HG03571 (cell line): ENCODE measurements around the gene P2RY14.

Experiments used
- ATAC-seq: cut with Tn5 transposase; IDR thresholded peaks from one replicate; pipeline ENCODE4 v1.9.1; 2021; ENCODE audit not compliant: unreplicated experiment

P2RY14 gene

GRCh38 chr3:151303751-151304150, 25.4 kb upstream of the P2RY14 start:
- ATAC-seq = no peak

- ATAC-seq = no peak
These were observed 23.4 kb upstream of the P2RY14 start for GRCh38 chr3:151301787-151302186.

GRCh38 chr3:151300539-151300938, 22.2 kb upstream of the P2RY14 start:
- no peak for ATAC-seq

GRCh38 chr3:151299006-151299405, 20.7 kb upstream of the P2RY14 start:
- no peak for ATAC-seq

GRCh38 chr3:151297429-151297828, 19.1 kb upstream of the P2RY14 start:
- no peak for ATAC-seq

- no peak for ATAC-seq
These were observed 17.9 kb upstream of the P2RY14 start for GRCh38 chr3:151296226-151296625.

GRCh38 chr3:151293127-151293526, 14.8 kb upstream of the P2RY14 start:
- ATAC-seq = no peak

GRCh38 chr3:151290673-151291072, 12.3 kb upstream of the P2RY14 start:
- ATAC-seq = no peak

GRCh38 chr3:151289445-151289844, 11.1 kb upstream of the P2RY14 start:
- no peak for ATAC-seq

- ATAC-seq = no peak
These were observed 7.6 kb upstream of the P2RY14 start for GRCh38 chr3:151285940-151286339.

- no peak for ATAC-seq
These were observed 5.6 kb upstream of the P2RY14 start for GRCh38 chr3:151283907-151284461.

GRCh38 chr3:151283387-151283786, 5.0 kb upstream of the P2RY14 start:
- ATAC-seq = no peak

- peak; percentile 69 for ATAC-seq
These were observed 4.6 kb upstream of the P2RY14 start for GRCh38 chr3:151282921-151283320.

- ATAC-seq = no peak
These were observed 3.5 kb upstream of the P2RY14 start for GRCh38 chr3:151281671-151282324.

GRCh38 chr3:151276687-151277042, 1.7 kb downstream of the P2RY14 start:
- ATAC-seq = peak; percentile 64

- peak; percentile 20 for ATAC-seq
These were observed 2.2 kb downstream of the P2RY14 start for GRCh38 chr3:151276038-151276686.

GRCh38 chr3:151275091-151275490, 3.3 kb downstream of the P2RY14 start:
- ATAC-seq = no peak

- ATAC-seq = no peak
These were observed 8.7 kb downstream of the P2RY14 start for GRCh38 chr3:151269631-151270030.

GRCh38 chr3:151268267-151269235, 9.8 kb downstream of the P2RY14 start:
- peak; percentile 64 for ATAC-seq

GRCh38 chr3:151267066-151267465, 11.3 kb downstream of the P2RY14 start:
- no peak for ATAC-seq

- ATAC-seq = peak; percentile 90
These were observed 12.5 kb downstream of the P2RY14 start for GRCh38 chr3:151265866-151266265.
